H9 (cell line): ENCODE results near the gene CEP85L. TPM values are rescaled to one million over a fixed set of nuclear protein-coding genes. Genes with fewer than 3 reads are reported as not detected.

Source experiments
- DNase-seq: peaks from one replicate; pipeline ENCODE4 v3.0.0-alpha.2; 2017
- H2AFZ ChIP-seq: one replicate; pipeline ENCODE4 v1.6.1; 2013; ENCODE audit warnings: mild to moderate bottlenecking, low read length, control low read depth, moderate library complexity
- H2AK5ac ChIP-seq: 2 replicates; pipeline ENCODE4 v1.6.1; 2013; ENCODE audit warnings: low read length, control low read depth, mixed read lengths; ENCODE audit not compliant: insufficient read length
- H2BK120ac ChIP-seq: one replicate; pipeline ENCODE4 v1.6.1; 2013; ENCODE audit warnings: low read depth, mild to moderate bottlenecking, low read length, control low read depth, inconsistent platforms; ENCODE audit not compliant: poor library complexity, severe bottlenecking
- H2BK12ac ChIP-seq: 2 replicates; pipeline ENCODE4 v1.6.1; 2013; ENCODE audit warnings: low read length, control low read depth, mixed read lengths, low read depth; ENCODE audit not compliant: insufficient read length
- H2BK15ac ChIP-seq: 2 replicates; pipeline ENCODE4 v1.6.1; 2013; ENCODE audit warnings: low read depth, low read length, control low read depth
- H2BK20ac ChIP-seq: one replicate; pipeline ENCODE4 v1.6.1; 2013; ENCODE audit warnings: low read depth, mild to moderate bottlenecking, low read length, control low read depth, inconsistent platforms; ENCODE audit not compliant: poor library complexity, severe bottlenecking
- H2BK5ac ChIP-seq: 2 replicates; pipeline ENCODE4 v1.6.1; 2013; ENCODE audit warnings: low read length, control low read depth, mixed read lengths; ENCODE audit not compliant: insufficient read length
- H3K14ac ChIP-seq: 2 replicates; pipeline ENCODE4 v1.6.1; 2013; ENCODE audit warnings: low read length, control low read depth; ENCODE audit not compliant: insufficient read depth
- H3K18ac ChIP-seq: 2 replicates; pipeline ENCODE4 v1.6.1; 2013; ENCODE audit warnings: low read depth, mild to moderate bottlenecking, mixed read lengths, low read length, control low read depth; ENCODE audit not compliant: insufficient read length
- H3K23ac ChIP-seq: 2 replicates; pipeline ENCODE4 v1.6.1; 2013; ENCODE audit warnings: low read length, control low read depth, mixed read lengths, low read depth; ENCODE audit not compliant: insufficient read length
- H3K23me2 ChIP-seq: 2 replicates; pipeline ENCODE4 v1.6.1; 2013; ENCODE audit warnings: low read depth, mild to moderate bottlenecking, mixed read lengths, low read length, control low read depth; ENCODE audit not compliant: insufficient read length, poor library complexity, severe bottlenecking
- H3K27ac ChIP-seq: 2 replicates; pipeline ENCODE4 v1.5.1; 2013; ENCODE audit warnings: low read length, control low read depth, mixed read lengths, low read depth; ENCODE audit not compliant: insufficient read length
- H3K27me3 ChIP-seq: 2 replicates; pipeline ENCODE4 v1.6.1; 2013; ENCODE audit warnings: low read length, control low read depth, inconsistent platforms; ENCODE audit not compliant: insufficient read depth
- H3K4ac ChIP-seq: 2 replicates; pipeline ENCODE4 v1.6.1; 2013; ENCODE audit warnings: low read depth, mild to moderate bottlenecking, control low read depth, inconsistent platforms, low read length, moderate library complexity
- H3K4me1 ChIP-seq: 2 replicates; pipeline ENCODE4 v1.6.1; 2013; ENCODE audit warnings: low read length, control low read depth, inconsistent platforms; ENCODE audit not compliant: insufficient read depth
- H3K4me2 ChIP-seq: 2 replicates; pipeline ENCODE4 v1.6.1; 2013; ENCODE audit warnings: low read length, control low read depth, mixed read lengths; ENCODE audit not compliant: insufficient read length, insufficient read depth
- H3K56ac ChIP-seq: 2 replicates; pipeline ENCODE4 v1.6.1; 2013; ENCODE audit warnings: low read depth, mild to moderate bottlenecking, mixed read lengths, low read length, control low read depth; ENCODE audit not compliant: insufficient read length
- H3K79me1 ChIP-seq: 2 replicates; pipeline ENCODE4 v1.6.1; 2013; ENCODE audit warnings: low read depth, mild to moderate bottlenecking, moderate library complexity, low read length, control low read depth, inconsistent platforms; ENCODE audit not compliant: insufficient read depth, poor library complexity, severe bottlenecking
- H3K79me2 ChIP-seq: 2 replicates; pipeline ENCODE4 v1.6.1; 2013; ENCODE audit warnings: low read length, control low read depth, inconsistent platforms; ENCODE audit not compliant: insufficient read depth
- H3K9ac ChIP-seq: 2 replicates; pipeline ENCODE4 v1.6.1; 2013; ENCODE audit warnings: low read length, control low read depth, mixed read lengths; ENCODE audit not compliant: insufficient read length; ENCODE audit errors: extremely low read depth
- H3K9me3 ChIP-seq: one replicate; pipeline ENCODE4 v1.6.1; 2013; ENCODE audit warnings: low read depth, low read length, inconsistent platforms; ENCODE audit not compliant: control insufficient read depth
- H3T11ph ChIP-seq: one replicate; pipeline ENCODE4 v1.6.1; 2013; ENCODE audit warnings: mild to moderate bottlenecking, low read length, control low read depth, inconsistent platforms
- H4K20me1 ChIP-seq: one replicate; pipeline ENCODE4 v1.6.1; 2013; ENCODE audit not compliant: control insufficient read depth, insufficient read length, insufficient read depth
- H4K5ac ChIP-seq: 2 replicates; pipeline ENCODE4 v1.6.1; 2013; ENCODE audit warnings: low read depth, mild to moderate bottlenecking, mixed read lengths, low read length, control low read depth; ENCODE audit not compliant: insufficient read length
- H4K8ac ChIP-seq: replicated peaks from 2 replicates; pipeline ENCODE4 v1.6.1; 2013; ENCODE audit warnings: low read length, control low read depth, mixed read lengths, low read depth; ENCODE audit not compliant: insufficient read length
- H4K91ac ChIP-seq: 2 replicates; pipeline ENCODE4 v1.6.1; 2013; ENCODE audit warnings: low read depth, mild to moderate bottlenecking, moderate library complexity, mixed read lengths, low read length, control low read depth; ENCODE audit not compliant: insufficient read length
- H3K27ac Mint-ChIP-seq, 3 experiments: 2 replicates in 2 of 3; 3 replicates in 1 of 3; pipeline ENCODE4 v1.8.0; 2020 to 2021; ENCODE audit warnings: mixed read lengths in 3 of 3, mild to moderate bottlenecking in 1 of 3, moderate library complexity in 1 of 3
- H3K27me3 Mint-ChIP-seq: 2 replicates; pipeline ENCODE4 v1.8.0; 2021; ENCODE audit warnings: low read depth, mild to moderate bottlenecking, moderate library complexity, mixed read lengths
- H3K36me3 Mint-ChIP-seq, 3 experiments: 2 replicates in 2 of 3; 3 replicates in 1 of 3; pipeline ENCODE4 v1.8.0; 2020 to 2021; ENCODE audit warnings: low read depth in 3 of 3, mixed read lengths in 3 of 3; ENCODE audit not compliant: insufficient read depth in 1 of 3
- H3K4me1 Mint-ChIP-seq, 2 experiments: 2 replicates each; pipeline ENCODE4 v1.8.0; 2020; ENCODE audit warnings: mixed read lengths in 2 of 2
- H3K4me3 Mint-ChIP-seq, 2 experiments: 2 replicates in 1 of 2; 3 replicates in 1 of 2; pipeline ENCODE4 v1.8.0; 2020 to 2021; ENCODE audit warnings: mild to moderate bottlenecking in 2 of 2, mixed read lengths in 2 of 2, moderate library complexity in 1 of 2
- H3K9me3 Mint-ChIP-seq, 2 experiments: 2 replicates in 1 of 2; 3 replicates in 1 of 2; pipeline ENCODE4 v1.8.0; 2020; ENCODE audit warnings: mild to moderate bottlenecking in 2 of 2, mixed read lengths in 2 of 2, moderate library complexity in 1 of 2
- WGBS: extraction: QIAGEN DNeasy Blood & Tissue Kit; methylation state at CpG from one replicate; pipeline ENCODE4 v1.1.7; 2013; ENCODE audit warnings: missing lambda C conversion rate, low lambda C conversion rate, mixed read lengths; ENCODE audit not compliant: insufficient read length; ENCODE audit errors: extremely low coverage; 5-methylcytosine and 5-hydroxymethylcytosine counted together
- total RNA-seq: library from RNA; stranded (reverse); gene quantifications from 2 replicates; pipeline ENCODE4 v1.2.1, GENCODE V29; 2021
- TF ChIP-seq, protein P1 (sequence below): fragments of 200-600 bp; sonication (generic); conservative IDR thresholded peaks from 3 replicates; pipeline ENCODE4 v1.8.0; 2021; ENCODE audit warnings: antibody characterized with exemption, mild to moderate bottlenecking

Gene CEP85L
- total RNA-seq, 1 experiment from 2014 or later: 3.8 TPM

GRCh38 chr6:118602300-118602699 lies 49.1 kb downstream of the CEP85L start:
- Histone ChIP-seq H3K18ac (no peak overlapping the region), H3K4ac (no peak overlapping the region), H2BK20ac (no peak overlapping the region), H4K91ac (no peak overlapping the region), H4K8ac (no peak overlapping the region), H2BK12ac (no peak overlapping the region), H3K4me1 (no peaks in the 10 kb centered on the region; the same call in 1 of the 2 replicates), H3K23ac (no peak overlapping the region), H3K27me3 (no peaks in the 10 kb centered on the region), H3K79me1 (no peaks in the 10 kb centered on the region), H3K27ac (no peak overlapping the region), H2AFZ (no peak overlapping the region), H2BK15ac (no peak overlapping the region), H3K9me3 (no peaks in the 10 kb centered on the region), H3K4me2 (no peak overlapping the region), H3K79me2 (no peaks in the 10 kb centered on the region), H3K56ac (no peak overlapping the region), H3K9ac (no peak overlapping the region), H2BK5ac (no peak overlapping the region), H3T11ph (no peak overlapping the region), H2BK120ac (no peak overlapping the region), H4K5ac (no peak overlapping the region), H3K14ac (no peak overlapping the region), H2AK5ac (no peak overlapping the region), H4K20me1 (no peaks in the 10 kb centered on the region), H3K23me2 (no peaks in the 10 kb centered on the region)
- Mint-ChIP-seq H3K4me1 (peaks cover 12 to 13% of the 10 kb centered on the region in 2 experiments), H3K27ac (no peak overlapping the region), H3K9me3 (peaks cover 10 to 16% of the 10 kb centered on the region in 2 experiments; a peak in 4 of 5 replicates), H3K4me3 (no peak overlapping the region), H3K36me3 (peaks cover 1 to 11% (median 5%) of the 10 kb centered on the region in 3 experiments; a peak in 5 of 7 replicates), H3K27me3 (no peaks in the 10 kb centered on the region)
- WGBS: no CpG with 5 or more reads among the region's 2 CpGs
- DNase-seq: no peak
- TF ChIP-seq, protein P1, sequence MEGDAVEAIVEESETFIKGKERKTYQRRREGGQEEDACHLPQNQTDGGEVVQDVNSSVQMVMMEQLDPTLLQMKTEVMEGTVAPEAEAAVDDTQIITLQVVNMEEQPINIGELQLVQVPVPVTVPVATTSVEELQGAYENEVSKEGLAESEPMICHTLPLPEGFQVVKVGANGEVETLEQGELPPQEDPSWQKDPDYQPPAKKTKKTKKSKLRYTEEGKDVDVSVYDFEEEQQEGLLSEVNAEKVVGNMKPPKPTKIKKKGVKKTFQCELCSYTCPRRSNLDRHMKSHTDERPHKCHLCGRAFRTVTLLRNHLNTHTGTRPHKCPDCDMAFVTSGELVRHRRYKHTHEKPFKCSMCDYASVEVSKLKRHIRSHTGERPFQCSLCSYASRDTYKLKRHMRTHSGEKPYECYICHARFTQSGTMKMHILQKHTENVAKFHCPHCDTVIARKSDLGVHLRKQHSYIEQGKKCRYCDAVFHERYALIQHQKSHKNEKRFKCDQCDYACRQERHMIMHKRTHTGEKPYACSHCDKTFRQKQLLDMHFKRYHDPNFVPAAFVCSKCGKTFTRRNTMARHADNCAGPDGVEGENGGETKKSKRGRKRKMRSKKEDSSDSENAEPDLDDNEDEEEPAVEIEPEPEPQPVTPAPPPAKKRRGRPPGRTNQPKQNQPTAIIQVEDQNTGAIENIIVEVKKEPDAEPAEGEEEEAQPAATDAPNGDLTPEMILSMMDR: no peak
